Activated CD4-positive, CD25-positive, alpha-beta regulatory T cell (primary cell): ENCODE data around the gene SNX24.
"Not testable (repeated sequence)": the region's sequence is repeated elsewhere in the genome, so short reads cannot be mapped to it uniquely, and the experiment has no call there.

ENCODE experiments used
- DNase-seq, 4 experiments: peaks; one replicate each; lab custom pipeline; 2025; lab: John Stamatoyannopoulos, UW

Gene SNX24, protein sequence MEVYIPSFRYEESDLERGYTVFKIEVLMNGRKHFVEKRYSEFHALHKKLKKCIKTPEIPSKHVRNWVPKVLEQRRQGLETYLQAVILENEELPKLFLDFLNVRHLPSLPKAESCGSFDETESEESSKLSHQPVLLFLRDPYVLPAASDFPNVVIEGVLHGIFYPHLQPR

GRCh38 chr5:122845229-122846050 is at the start of gene SNX24:
SNX24 (plus strand) TSS chr5:122845613; CDS start chr5:122845634, 21 bp downstream.
- DNase-seq, result peak; percentile 29 to 62 (median 56)

DNA sequence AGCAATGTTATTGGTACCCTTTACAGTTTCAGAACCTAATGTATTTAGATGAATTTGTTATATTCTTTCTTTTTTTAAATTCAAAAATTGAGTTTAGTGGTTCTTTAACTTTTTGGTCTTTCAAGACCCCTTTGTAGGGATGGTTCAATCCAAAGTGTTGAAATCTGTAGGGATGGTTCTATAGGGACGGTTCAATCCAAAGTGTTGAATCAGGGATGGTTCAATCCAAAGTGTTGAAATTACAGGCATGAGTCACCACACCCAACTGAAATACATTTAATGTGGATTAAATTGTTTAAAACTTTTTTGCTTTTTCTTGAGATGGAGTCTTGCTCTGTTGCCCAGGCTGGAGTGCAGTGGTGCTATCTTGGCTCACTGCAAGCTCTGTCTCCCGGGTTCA is 39.9 kb upstream of the SNX24 start:
- DNase-seq, result no peak

- no peak for DNase-seq
Measured at GRCh38 chr5:122810405-122810804, 35.0 kb upstream of the SNX24 start.

DNA sequence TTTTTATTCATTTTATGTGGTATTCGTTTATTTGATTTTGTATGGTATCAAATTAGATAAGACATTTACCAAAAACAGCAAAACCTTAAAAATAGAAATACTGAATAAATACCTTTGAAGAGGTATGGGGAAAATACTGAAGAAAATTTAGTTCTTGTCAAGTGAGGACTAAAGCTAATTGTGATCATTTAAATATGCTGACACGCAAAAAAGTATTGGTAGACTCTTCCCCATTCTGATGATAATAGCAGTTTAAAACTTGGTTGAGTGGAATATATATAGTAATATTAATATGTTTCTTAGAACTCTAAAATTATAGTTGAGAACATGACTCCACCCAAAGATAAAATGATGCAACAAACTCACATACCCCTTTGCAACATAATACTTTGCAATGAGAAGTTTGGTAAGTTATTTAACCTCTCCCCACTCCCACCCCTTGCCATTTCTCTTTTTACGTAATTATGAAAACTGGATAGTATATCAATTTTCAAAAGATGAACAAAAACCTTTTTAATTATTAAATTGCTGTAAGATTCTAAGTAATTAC is 30.1 kb upstream of the SNX24 start:
- no peak for DNase-seq

GRCh38 chr5:122816756-122817155 is 28.7 kb upstream of the SNX24 start:
- no peak for DNase-seq

- no peak for DNase-seq
Measured at GRCh38 chr5:122831984-122832383, 13.4 kb upstream of the SNX24 start.

- no peak for DNase-seq
Measured at GRCh38 chr5:122835681-122836080, 9.7 kb upstream of the SNX24 start.

- no peak for DNase-seq
Measured at GRCh38 chr5:122836947-122837346, 8.5 kb upstream of the SNX24 start.

DNA sequence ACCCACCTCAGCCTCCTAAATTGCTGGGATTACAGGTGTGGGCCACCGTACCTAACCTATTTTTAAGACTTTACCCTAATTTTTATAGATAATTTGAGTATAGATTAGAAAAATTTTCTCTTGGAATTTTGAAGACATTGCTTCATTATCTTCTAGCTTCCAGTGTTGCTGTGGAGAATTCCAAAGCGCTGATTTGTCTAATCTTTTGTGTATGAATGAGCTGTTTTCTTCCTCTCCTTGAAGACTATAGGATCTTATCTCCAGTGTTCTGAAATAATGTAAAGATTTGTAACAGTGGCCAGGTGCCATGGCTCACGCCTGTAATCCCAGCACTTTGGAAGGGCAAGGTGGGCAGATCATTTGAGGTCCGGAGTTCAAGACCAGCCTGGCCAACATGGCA is 5.7 kb upstream of the SNX24 start:
- DNase-seq, result no peak

DNA sequence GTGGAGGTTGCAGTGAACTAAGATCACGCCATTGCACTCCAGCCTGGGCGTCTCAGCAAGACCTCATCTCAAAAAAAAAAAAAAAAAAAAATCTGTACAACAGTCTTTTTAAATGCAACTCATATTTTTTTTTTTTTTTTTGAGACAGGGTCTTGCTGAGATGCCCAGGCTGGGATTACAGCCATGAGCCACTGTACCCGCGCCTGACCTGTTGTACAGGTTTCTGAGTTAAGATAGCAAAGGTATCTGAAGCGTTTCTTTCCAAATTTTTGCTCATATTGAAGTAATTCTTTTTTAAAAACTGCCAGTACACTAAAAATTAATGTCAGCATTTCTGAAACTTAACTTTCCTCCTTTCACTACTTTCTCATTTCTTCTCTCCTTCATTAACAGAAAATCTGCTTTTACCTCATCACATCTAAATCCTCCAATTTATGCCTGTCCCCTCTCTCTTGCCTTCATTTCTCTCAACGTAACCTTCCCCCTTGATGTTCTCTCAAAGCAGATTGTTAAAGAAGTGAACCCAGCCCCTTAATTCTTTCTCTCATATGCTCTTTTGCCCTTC is 3.3 kb upstream of the SNX24 start:
- no peak for DNase-seq

DNA sequence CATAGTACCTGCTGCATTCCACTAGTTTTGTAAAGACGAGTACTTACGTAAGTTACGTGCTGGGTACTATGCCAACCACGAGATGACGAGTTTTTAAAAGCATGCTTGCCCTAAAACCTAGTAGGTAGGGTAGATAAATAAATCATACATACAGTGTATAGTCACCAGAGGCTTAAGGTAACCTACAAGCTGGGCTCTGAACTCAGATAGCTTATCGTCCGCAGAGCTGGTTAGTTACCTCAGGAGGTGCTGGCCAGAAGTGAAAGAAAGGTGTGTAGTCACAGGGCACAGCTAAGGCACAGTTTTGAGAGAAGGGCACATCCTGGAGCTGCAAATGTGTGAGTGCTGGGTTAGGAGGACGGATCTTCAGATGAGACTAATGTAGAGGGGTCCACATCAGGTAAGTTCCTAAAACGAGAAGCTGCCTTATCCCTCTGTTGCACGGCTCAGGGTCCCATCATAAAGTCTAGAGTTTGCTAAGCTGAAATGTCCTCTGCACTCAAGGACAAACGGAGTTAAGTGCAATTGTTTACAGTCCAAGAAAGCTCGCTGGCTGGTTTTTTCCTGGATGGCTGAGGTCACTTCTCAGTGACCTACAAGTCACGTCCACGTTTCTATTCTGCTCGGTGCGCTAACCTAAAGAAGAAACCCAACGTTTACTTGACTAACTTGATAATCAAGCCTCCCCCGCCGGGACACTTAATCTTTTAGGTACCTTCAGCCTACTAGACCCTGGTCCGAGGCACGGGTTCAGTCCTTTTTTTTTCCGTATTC is 1.1 kb upstream of the SNX24 start:
- DNase-seq, result no peak

GRCh38 chr5:122844910-122845228 is 544 bp upstream of the SNX24 start:
- DNase-seq, result no peak

- DNase-seq, result no peak
Measured at GRCh38 chr5:122846051-122846550, 688 bp downstream of the SNX24 start.

DNA sequence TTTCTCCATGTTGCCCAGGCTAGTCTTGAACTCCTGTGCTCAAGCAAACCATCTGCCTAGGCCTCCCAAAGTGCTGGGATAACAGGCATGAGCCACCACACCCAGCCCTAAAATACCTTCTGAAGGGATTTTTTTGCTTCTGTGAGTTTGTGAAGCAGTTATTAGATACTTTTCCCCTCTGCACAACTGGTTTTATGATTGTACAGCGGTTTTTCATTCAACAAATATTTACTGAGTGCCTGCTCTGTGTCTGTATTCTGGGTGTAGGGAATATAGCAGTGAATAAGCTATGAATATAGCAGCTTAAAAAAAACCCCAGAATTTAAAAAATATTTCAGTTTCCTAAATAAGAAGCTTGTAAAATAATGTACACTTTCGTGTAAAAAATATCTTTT is 2.3 kb downstream of the SNX24 start:
- no peak for DNase-seq

DNA sequence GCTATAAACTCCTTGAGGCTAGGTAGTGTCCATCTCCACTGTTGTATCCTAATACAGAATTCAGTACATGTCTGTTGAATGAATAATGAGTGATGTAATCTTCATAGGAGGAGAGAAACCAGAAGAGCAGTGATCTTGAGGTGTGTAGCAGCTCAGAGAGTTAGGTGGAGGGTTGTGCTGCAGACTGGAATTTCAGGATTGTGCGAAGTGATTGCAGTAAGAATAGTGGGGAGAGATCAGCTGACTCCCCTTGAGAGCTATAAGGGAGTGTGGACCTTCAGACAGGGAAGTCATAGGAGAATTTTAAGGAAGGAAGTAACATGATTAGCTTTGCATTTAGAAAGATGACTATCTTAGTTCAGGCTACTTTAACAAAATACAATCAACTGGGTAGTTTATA is 4.4 kb downstream of the SNX24 start:
- no peak for DNase-seq

DNA sequence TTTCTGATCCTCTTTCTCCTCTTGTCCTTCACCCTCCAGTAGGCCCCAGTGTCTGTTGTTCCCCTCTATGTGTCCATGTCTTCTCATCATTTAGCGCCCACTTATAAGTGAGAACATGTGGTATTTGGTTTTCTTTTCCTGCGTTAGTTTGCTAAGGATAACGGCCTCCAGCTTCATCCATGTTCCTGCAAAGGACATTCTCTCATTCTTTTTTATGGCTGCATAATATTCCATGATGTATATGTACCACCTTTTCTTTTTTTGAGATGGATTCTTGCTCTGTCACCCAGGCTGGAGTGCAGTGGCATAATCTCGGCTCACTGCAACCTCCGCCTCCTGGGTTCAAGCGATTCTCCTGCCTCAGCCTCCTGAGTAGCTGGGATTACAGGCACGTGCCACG is 12.1 kb downstream of the SNX24 start:
- not testable (repeated sequence) for DNase-seq

GRCh38 chr5:122858451-122858850 is 13.0 kb downstream of the SNX24 start:
- DNase-seq, result no peak

DNA sequence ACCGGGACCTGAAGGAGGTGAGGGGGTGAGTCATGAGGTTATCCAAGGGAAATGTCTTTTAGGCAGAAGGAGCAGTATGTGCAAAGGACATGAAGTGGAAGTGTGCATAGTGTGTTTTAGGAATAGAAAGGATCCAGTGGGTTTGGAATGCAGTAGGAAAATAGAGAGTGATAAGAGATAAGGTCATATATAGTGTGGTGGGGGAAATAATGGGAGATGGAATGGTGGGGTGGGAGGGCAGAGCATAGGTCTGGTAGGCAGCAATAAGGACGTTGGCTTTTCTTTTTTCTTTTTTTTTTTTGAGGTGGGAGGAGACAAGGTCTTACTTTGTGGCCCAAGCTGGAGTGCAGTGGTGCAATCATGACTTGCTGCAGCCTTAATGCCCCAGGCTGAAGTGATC is 17.8 kb downstream of the SNX24 start:
- DNase-seq, result no peak

DNA sequence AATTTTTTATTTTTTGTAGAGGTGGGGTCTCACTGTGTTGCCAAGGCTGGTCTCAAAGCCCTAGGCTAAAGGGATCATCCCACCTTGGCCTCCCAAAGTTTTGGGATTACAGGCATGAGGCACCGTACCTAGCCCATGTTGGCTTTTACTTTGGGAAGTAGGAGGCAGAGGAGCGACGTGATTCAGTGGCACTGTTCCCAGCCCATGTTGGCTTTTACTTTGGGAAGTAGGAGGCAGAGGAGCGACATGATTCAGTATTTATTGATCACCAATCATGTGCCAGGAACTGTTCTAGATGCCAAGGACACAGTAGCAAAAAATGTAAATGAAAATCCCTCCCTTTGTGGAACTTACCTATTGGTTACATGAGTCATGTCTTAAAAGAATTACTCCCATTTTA is 18.3 kb downstream of the SNX24 start:
- no peak for DNase-seq

GRCh38 chr5:122864400-122864799 is 19.0 kb downstream of the SNX24 start:
- DNase-seq, result no peak

GRCh38 chr5:122864842-122865241 is 19.4 kb downstream of the SNX24 start:
- DNase-seq, result no peak

GRCh38 chr5:122870219-122870856 is 24.9 kb downstream of the SNX24 start:
- DNase-seq, result no peak
